WERI-Rb-1 (cell line): ENCODE measurements around the gene MEAK7.

ENCODE experiments used
- DNase-seq: peaks from one replicate; pipeline ENCODE4 v3.0.0-alpha.2; 2020
- H3K27ac ChIP-seq: fragments of 250-450 bp; sonication (Bioruptor Pico); 2 replicates; pipeline ENCODE4 v1.5.1; 2020; ENCODE audit warnings: mild to moderate bottlenecking, moderate library complexity
- H3K27me3 ChIP-seq: fragments of 250-450 bp; sonication (Bioruptor Pico); 2 replicates; pipeline ENCODE4 v1.5.1; 2021; ENCODE audit warnings: mild to moderate bottlenecking, low read depth, moderate library complexity; ENCODE audit not compliant: insufficient read depth, severe bottlenecking
- H3K36me3 ChIP-seq: fragments of 250-450 bp; sonication (Bioruptor Pico); 2 replicates; pipeline ENCODE4 v1.5.1; 2020; ENCODE audit warnings: mild to moderate bottlenecking, moderate library complexity
- H3K4me3 ChIP-seq: 2 replicates; pipeline ENCODE4 v1.5.1; 2011; ENCODE audit warnings: low read depth, mild to moderate bottlenecking, control low read depth, low read length
- H3K9me3 ChIP-seq: fragments of 250-450 bp; sonication (Bioruptor Pico); 2 replicates; pipeline ENCODE4 v1.5.1; 2021; ENCODE audit warnings: mild to moderate bottlenecking, moderate library complexity; ENCODE audit not compliant: severe bottlenecking
- CTCF ChIP-seq: IDR thresholded peaks from 2 replicates; pipeline ENCODE4 v1.5.1; 2011; ENCODE audit warnings: low read depth, mild to moderate bottlenecking, control low read depth, inconsistent platforms, low read length

The MEAK7 gene

GRCh38 chr16:84535851-84536250 is 31.4 kb upstream of the MEAK7 start:
- no peaks in the 10 kb centered on the region for H3K27me3 ChIP-seq
- H3K4me3 ChIP-seq: no peak overlapping the region
- no peak overlapping the region for H3K27ac ChIP-seq
- no peaks in the 10 kb centered on the region for H3K9me3 ChIP-seq
- no peak for DNase-seq
- no peaks in the 10 kb centered on the region for H3K36me3 ChIP-seq
- no peak for TF ChIP-seq CTCF

GRCh38 chr16:84535408-84535807 is 30.9 kb upstream of the MEAK7 start:
- no peak for TF ChIP-seq CTCF
- Histone ChIP-seq H3K36me3 (no peaks in the 10 kb centered on the region), H3K4me3 (no peak overlapping the region), H3K27me3 (no peaks in the 10 kb centered on the region), H3K9me3 (no peaks in the 10 kb centered on the region), H3K27ac (no peak overlapping the region)
- DNase-seq: no peak

GRCh38 chr16:84534815-84535214 is 30.4 kb upstream of the MEAK7 start:
- H3K4me3 ChIP-seq: no peak overlapping the region
- H3K9me3 ChIP-seq: no peaks in the 10 kb centered on the region
- no peak overlapping the region for H3K27ac ChIP-seq
- no peaks in the 10 kb centered on the region for H3K27me3 ChIP-seq
- H3K36me3 ChIP-seq: no peaks in the 10 kb centered on the region
- no peak for TF ChIP-seq CTCF
- no peak for DNase-seq

- no peaks in the 10 kb centered on the region for H3K9me3 ChIP-seq
- H3K27ac ChIP-seq: no peak overlapping the region
- no peak overlapping the region for H3K4me3 ChIP-seq
- no peaks in the 10 kb centered on the region for H3K27me3 ChIP-seq
- H3K36me3 ChIP-seq: no peaks in the 10 kb centered on the region
- no peak for DNase-seq
- no peak for TF ChIP-seq CTCF
These were observed 28.5 kb upstream of the MEAK7 start for GRCh38 chr16:84532855-84533486.

GRCh38 chr16:84532291-84532724 is 27.8 kb upstream of the MEAK7 start:
- no peak for DNase-seq
- Histone ChIP-seq H3K4me3 (no peak overlapping the region), H3K27me3 (no peaks in the 10 kb centered on the region), H3K36me3 (no peaks in the 10 kb centered on the region), H3K9me3 (no peaks in the 10 kb centered on the region), H3K27ac (no peak overlapping the region)
- TF ChIP-seq CTCF: no peak

- no peak overlapping the region for H3K27ac ChIP-seq
- no peaks in the 10 kb centered on the region for H3K36me3 ChIP-seq
- no peak for DNase-seq
- H3K27me3 ChIP-seq: no peaks in the 10 kb centered on the region
- no peak for TF ChIP-seq CTCF
- H3K4me3 ChIP-seq: no peak overlapping the region
- H3K9me3 ChIP-seq: no peaks in the 10 kb centered on the region
These were observed 27.2 kb upstream of the MEAK7 start for GRCh38 chr16:84531671-84532111.
